ENCODE results near the gene HLCS. TPM values are rescaled to one million over a fixed set of nuclear protein-coding genes. Genes with fewer than 3 reads are reported as not detected.

The HLCS gene
- total and polyA plus RNA-seq, 2 donors from 2014 or later: 4.5 to 29.6 TPM

- DNase-seq: no peak
- H3K36me3 ChIP-seq (ENCODE audit: control insufficient read depth in 2 of 3, insufficient read depth in 3 of 3, low read length in 3 of 3): no peaks in the 10 kb centered on the region
- no peaks in the 10 kb centered on the region for H3K9me3 ChIP-seq (ENCODE audit: control insufficient read depth in 2 of 3, insufficient read depth in 1 of 3, low read length in 3 of 3)
- H3K4me1 ChIP-seq (ENCODE audit: control insufficient read depth in 2 of 3, insufficient read depth in 2 of 3, low read depth in 1 of 3, low read length in 3 of 3): peaks cover 0 to 7% (median 0%) of the 10 kb centered on the region in 3 donors
- intact Hi-C loops (cut with DNase I): no loop called here
- no peak for FAIRE-seq
- H3K27me3 ChIP-seq (ENCODE audit: control insufficient read depth, insufficient read depth, low read length): no peaks in the 10 kb centered on the region
- H3K4me3 ChIP-seq (ENCODE audit: low read length in 3 of 3): no peak overlapping the region
- TF ChIP-seq CTCF (IDR thresholded peaks at IDR 0.05; ENCODE audit: borderline replicate concordance, extremely low read depth, insufficient read depth): no peak
- H3K27ac ChIP-seq (ENCODE audit: low read depth in 2 of 2, low read length in 2 of 2): no peak overlapping the region
- H3K9ac ChIP-seq (ENCODE audit: low read length in 3 of 3): no peak overlapping the region
Measured at GRCh38 chr21:36916718-36917117, 49.8 kb downstream of the HLCS start.

DNA sequence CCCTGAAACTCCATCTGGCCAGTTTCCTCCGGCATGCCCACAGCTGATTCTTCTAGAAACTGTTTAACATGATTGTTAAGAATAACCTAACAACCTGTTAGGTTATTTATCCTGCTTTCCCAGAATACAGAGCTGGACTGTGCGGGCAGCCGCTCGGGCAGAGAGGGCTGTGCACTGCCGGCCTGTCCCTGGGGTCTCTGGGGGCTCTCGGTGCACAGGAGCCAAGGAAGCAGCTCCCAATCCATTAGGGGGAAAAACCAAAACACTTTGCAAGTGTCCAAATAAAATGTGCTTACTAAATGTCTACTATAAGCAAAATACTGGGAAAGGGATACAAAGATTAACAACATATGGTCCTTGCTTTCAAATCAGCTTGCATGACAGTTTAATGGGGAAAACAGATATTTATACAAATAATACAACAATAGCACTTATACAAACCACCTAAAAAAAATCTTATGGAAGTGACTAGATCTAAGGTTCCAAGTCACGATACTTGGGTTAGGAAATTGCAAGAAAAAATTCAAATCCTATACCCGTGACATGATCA lies 50.7 kb downstream of the HLCS start:
- H3K27ac ChIP-seq (ENCODE audit: low read depth in 2 of 2, low read length in 2 of 2): no peak overlapping the region
- no peak for TF ChIP-seq CTCF (IDR thresholded peaks at IDR 0.05; ENCODE audit: borderline replicate concordance, extremely low read depth, insufficient read depth)
- H3K36me3 ChIP-seq (ENCODE audit: control insufficient read depth in 2 of 3, insufficient read depth in 3 of 3, low read length in 3 of 3): no peaks in the 10 kb centered on the region
- H3K4me3 ChIP-seq (ENCODE audit: low read length in 3 of 3): no peak overlapping the region
- FAIRE-seq (no peak), DNase-seq (no peak)
- no peaks in the 10 kb centered on the region for H3K27me3 ChIP-seq (ENCODE audit: control insufficient read depth, insufficient read depth, low read length)
- no peak overlapping the region for H3K9ac ChIP-seq (ENCODE audit: low read length in 3 of 3)
- H3K9me3 ChIP-seq (ENCODE audit: control insufficient read depth in 2 of 3, insufficient read depth in 1 of 3, low read length in 3 of 3): no peaks in the 10 kb centered on the region
- peaks cover 0 to 7% (median 0%) of the 10 kb centered on the region in 3 donors for H3K4me1 ChIP-seq (ENCODE audit: control insufficient read depth in 2 of 3, insufficient read depth in 2 of 3, low read depth in 1 of 3, low read length in 3 of 3)
- intact Hi-C loops (cut with DNase I): no loop called here

DNA sequence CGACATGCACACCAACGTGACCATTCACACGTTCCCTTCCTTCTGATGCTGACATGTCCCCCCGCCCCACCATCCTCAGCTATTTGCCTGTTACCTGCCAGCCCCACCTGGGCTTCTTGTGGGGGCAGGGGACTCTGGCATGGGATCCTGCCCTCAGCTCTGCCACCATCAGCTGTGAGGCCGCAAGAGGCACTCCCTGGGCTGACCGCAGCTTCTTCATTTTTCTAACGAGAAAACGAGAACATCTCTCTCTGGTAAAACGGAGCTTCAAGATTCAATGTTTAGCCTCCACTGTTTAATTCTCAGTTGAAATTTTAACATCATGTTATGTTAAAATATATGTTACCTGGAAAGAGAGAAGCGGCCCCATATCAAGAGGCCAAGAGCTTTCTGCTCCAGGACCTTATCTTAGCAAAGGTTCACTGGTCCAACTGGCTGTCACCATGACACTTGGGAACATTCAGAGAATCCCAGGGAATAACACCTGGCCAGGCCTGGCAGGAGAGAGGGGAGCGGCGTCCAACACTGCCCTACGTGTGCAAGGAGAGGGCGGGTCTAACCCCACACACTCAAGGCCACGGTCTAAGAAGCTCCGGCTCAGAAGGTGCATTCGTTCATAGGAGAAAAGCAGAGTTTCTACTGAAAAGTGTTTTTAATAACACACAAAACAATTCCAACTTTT lies 51.3 kb downstream of the HLCS start:
- no peak overlapping the region for H3K4me3 ChIP-seq (ENCODE audit: low read length in 3 of 3)
- no peak overlapping the region for H3K9ac ChIP-seq (ENCODE audit: low read length in 3 of 3)
- no peak overlapping the region for H3K27ac ChIP-seq (ENCODE audit: low read depth in 2 of 2, low read length in 2 of 2)
- H3K27me3 ChIP-seq (ENCODE audit: control insufficient read depth, insufficient read depth, low read length): no peaks in the 10 kb centered on the region
- H3K9me3 ChIP-seq (ENCODE audit: control insufficient read depth in 2 of 3, insufficient read depth in 1 of 3, low read length in 3 of 3): no peaks in the 10 kb centered on the region
- H3K4me1 ChIP-seq (ENCODE audit: control insufficient read depth in 2 of 3, insufficient read depth in 2 of 3, low read depth in 1 of 3, low read length in 3 of 3): peaks cover 0 to 7% (median 0%) of the 10 kb centered on the region in 3 donors
- DNase-seq (no peak), FAIRE-seq (no peak)
- TF ChIP-seq CTCF (IDR thresholded peaks at IDR 0.05; ENCODE audit: borderline replicate concordance, extremely low read depth, insufficient read depth): no peak
- no peaks in the 10 kb centered on the region for H3K36me3 ChIP-seq (ENCODE audit: control insufficient read depth in 2 of 3, insufficient read depth in 3 of 3, low read length in 3 of 3)
- intact Hi-C loops (cut with DNase I): no loop called here
